Measurements from ENCODE around the gene DGLUCY.

GRCh38 chr14:91117960-91118359 is 4.1 kb downstream of the DGLUCY start:
- no peak for TF ChIP-seq CTCF (conservative IDR thresholded peaks at IDR 0.05; ENCODE audit: low read depth, low read length)
- TF ChIP-seq EZH2 (IDR thresholded peaks at IDR 0.05; ENCODE audit: borderline replicate concordance, low read depth, low read length, poor library complexity, severe bottlenecking) = no peak
